K562 (cell line): Measurements from ENCODE around the gene FKBP9. TPM values are rescaled to one million over a fixed set of nuclear protein-coding genes. Genes with fewer than 3 reads are reported as not detected.

ENCODE experiments used
- MAZ ChIP-seq, 2 experiments: fragments of 450-650 bp in 1 of 2; sonication (generic) in 1 of 2; formaldehyde crosslinking; IDR thresholded peaks in 1 of 2; conservative IDR thresholded peaks in 1 of 2; 2 replicates each; pipeline versions ENCODE4 v1.4.0 to v1.5.0; 2020; ENCODE audit warnings: mild to moderate bottlenecking in 1 of 2, missing genetic modification reagents in 1 of 2
- MCM5 ChIP-seq: fragments of 450-650 bp; IDR thresholded peaks from 2 replicates; pipeline ENCODE4 v1.6.1; 2016; ENCODE audit warnings: low read depth
- SRSF1 ChIP-seq: fragments of 200-400 bp; formaldehyde crosslinking; IDR thresholded peaks from 2 replicates; pipeline ENCODE4 v1.6.1; 2017; ENCODE audit warnings: mild to moderate bottlenecking, low read depth, low read length, moderate library complexity
- TOE1 ChIP-seq, 2 experiments: fragments of 450-650 bp in 1 of 2; sonication (generic) in 1 of 2; formaldehyde crosslinking in 1 of 2; IDR thresholded peaks; 2 replicates each; pipeline versions ENCODE4 v1.7.1 to v1.8.0; 2016 to 2022; ENCODE audit warnings: borderline replicate concordance in 2 of 2, mild to moderate bottlenecking in 2 of 2, antibody characterized with exemption in 1 of 2, inconsistent platforms in 1 of 2, low read depth in 1 of 2, missing genetic modification reagents in 1 of 2, moderate library complexity in 1 of 2
- ZEB2 ChIP-seq: fragments of 450-650 bp; IDR thresholded peaks from 2 replicates; pipeline ENCODE4 v1.6.1; 2016
- ZNF589 ChIP-seq: fragments of 200-800 bp; sonication (Bioruptor generic); IDR thresholded peaks from 2 replicates; pipeline ENCODE4 v1.6.1; 2016; ENCODE audit warnings: low read depth, missing genetic modification characterization, missing compliant biosample characterization
- polyA plus RNA-seq, 8 experiments: library from polyadenylated mRNA; depleted of rRNA in 4 of 8; stranded (reverse) in 5 of 8; unstranded in 3 of 8; fragments of >200 nt; fragmentation: Nextera tagmentation in 2 of 8; fragmentation: Illumina TruSeq in 1 of 8; extraction: Ambion mirVana in 2 of 8; extraction: Trizol in 1 of 8; gene quantifications; 2 replicates each; pipeline versions ENCODE4 v1.2.1 to v1.2.3, GENCODE V29; 2011 to 2014; ENCODE audit warnings: inconsistent platforms in 1 of 8, missing spikeins in 1 of 8
- total RNA-seq, 7 experiments: library from RNA; depleted of rRNA in 6 of 7; stranded (reverse); fragments of >200 nt in 6 of 7; fragmentation: Illumina TruSeq in 2 of 7; extraction: Trizol in 2 of 7; gene quantifications; 2 replicates each; pipeline versions ENCODE4 v1.2.1 to v1.2.3, GENCODE V29; 2011 to 2021; ENCODE audit warnings: low replicate concordance in 1 of 7
- TF ChIP-seq, protein P1 (sequence below), 2 experiments: fragments of 450-650 bp; IDR thresholded peaks; 2 replicates each; pipeline ENCODE4 v1.6.1; 2016; ENCODE audit warnings: mild to moderate bottlenecking in 2 of 2, borderline replicate concordance in 1 of 2, low read depth in 1 of 2, moderate library complexity in 1 of 2
- TF ChIP-seq, protein P2 (sequence below): fragments of 450-650 bp; IDR thresholded peaks from 2 replicates; pipeline ENCODE4 v1.6.1; 2016
- TF ChIP-seq, protein P3 (sequence below): fragments of 250-450 bp; sonication (Bioruptor Pico); IDR thresholded peaks from 2 replicates; pipeline ENCODE4 v1.8.0; 2022; ENCODE audit warnings: moderate library complexity, mild to moderate bottlenecking, inconsistent platforms
- TF ChIP-seq, protein P4 (sequence below): fragments of 250-450 bp; sonication (Bioruptor Pico); IDR thresholded peaks from 2 replicates; pipeline ENCODE4 v1.4.0; 2020; ENCODE audit warnings: mild to moderate bottlenecking, moderate library complexity, borderline replicate concordance

FKBP9 gene
- total and polyA plus RNA-seq, 9 of the 15 experiments (the other 6 are each of a cell fraction or from before 2014, with no cell fraction given): 5.9 to 23.7 (median 15.8) TPM

DNA sequence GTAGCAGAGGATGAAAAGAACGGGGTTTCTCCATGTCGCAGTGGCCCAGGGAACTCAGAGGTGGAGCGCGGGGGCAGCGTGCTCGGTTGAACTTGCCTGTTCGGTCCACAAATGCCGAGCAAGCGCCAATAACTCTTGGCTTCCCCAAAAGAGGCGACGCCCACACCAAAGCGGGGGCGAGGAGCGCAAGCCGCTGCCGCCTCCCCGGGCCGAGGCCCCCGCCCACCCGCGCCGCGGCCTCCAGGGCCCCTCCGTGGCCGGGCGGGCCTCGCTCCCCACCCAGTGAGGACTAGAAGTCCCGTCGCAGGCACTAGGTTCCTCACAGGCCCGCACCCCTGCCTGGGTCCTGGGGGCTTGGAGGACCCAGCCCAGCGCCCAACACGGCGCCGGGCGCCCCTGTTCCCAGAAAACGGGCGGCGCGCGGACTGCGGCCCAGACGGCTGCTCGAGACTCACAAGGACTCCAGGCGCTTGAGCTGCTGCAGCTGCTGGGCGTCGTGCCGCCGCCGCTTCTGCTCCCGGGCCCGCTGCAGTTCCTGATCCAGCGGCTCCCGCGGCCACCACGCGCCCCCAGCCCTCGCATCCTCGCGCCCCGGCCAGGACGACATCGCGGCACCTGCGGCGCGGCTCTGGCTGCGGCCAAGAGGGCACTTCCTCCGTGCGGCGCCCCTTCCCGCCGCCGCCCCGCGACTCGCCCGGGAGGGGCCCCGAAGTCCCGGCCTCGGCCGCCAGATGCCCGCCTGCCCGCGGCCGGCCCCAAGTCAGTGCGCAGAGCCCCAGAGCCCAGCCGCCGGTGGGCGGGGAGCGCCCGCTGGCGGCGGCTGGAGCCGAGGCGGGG is 14.6 kb upstream of the FKBP9 start (continued):
- TF ChIP-seq, protein P1, sequence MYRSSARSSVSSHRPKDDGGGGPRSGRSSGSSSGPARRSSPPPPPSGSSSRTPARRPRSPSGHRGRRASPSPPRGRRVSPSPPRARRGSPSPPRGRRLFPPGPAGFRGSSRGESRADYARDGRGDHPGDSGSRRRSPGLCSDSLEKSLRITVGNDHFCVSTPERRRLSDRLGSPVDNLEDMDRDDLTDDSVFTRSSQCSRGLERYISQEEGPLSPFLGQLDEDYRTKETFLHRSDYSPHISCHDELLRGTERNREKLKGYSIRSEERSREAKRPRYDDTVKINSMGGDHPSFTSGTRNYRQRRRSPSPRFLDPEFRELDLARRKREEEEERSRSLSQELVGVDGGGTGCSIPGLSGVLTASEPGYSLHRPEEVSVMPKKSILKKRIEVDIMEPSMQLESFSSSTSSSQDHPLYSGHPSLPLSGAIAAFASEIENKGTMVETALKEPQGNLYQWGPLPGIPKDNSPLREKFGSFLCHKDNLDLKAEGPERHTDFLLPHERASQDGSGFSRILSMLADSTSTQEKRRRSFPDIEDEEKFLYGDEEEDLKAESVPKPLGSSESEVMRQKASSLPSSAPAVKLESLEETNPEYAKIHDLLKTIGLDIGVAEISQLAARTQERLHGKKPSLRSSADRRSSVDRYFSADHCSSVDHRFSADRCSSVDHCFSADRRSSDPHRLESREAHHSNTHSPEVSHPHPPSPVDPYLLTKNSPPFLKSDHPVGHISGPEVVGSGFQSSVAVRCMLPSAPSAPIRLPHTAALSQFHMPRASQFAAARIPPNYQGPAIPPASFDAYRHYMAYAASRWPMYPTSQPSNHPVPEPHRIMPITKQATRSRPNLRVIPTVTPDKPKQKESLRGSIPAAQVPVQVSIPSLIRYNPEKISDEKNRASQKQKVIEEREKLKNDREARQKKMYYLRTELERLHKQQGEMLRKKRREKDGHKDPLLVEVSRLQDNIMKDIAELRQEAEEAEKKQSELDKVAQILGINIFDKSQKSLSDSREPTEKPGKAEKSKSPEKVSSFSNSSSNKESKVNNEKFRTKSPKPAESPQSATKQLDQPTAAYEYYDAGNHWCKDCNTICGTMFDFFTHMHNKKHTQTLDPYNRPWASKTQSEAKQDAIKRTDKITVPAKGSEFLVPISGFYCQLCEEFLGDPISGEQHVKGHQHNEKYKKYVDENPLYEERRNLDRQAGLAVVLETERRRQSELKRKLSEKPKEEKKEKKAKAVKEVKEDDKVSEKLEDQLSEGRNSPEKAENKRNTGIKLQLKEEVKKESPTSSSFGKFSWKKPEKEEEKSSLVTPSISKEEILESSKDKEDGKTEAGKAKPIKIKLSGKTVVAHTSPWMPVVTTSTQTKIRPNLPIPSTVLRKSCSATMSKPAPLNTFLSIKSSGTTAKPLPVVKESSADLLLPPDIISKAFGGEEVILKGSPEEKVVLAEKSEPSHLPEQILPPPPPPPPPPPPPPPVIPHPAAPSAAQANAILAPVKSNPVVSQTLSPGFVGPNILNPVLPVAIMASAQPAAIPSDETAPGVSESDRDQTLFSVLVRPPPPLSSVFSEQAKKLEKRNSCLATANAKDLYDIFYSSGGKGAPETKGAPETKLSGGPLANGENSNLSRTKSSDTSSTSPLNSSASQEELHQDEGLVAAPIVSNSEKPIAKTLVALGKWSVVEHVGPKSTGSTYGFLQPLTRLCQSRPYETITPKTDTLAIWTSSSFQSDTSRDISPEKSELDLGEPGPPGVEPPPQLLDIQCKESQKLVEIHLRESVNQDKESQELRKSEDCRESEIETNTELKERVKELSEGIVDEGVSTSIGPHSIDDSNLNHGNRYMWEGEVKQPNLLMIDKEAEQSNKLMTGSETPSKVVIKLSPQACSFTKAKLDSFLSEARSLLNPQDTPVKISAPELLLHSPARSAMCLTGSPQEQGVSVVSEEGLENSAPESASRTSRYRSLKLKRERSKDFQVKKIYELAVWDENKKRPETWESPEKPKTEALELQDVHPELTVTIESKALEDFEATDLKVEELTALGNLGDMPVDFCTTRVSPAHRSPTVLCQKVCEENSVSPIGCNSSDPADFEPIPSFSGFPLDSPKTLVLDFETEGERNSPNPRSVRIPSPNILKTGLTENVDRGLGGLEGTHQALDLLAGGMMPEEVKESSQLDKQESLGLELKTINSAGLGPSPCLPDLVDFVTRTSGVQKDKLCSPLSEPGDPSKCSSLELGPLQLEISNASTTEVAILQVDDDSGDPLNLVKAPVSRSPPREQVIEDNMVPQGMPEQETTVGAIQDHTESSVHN (IDR thresholded peaks at IDR 0.05; ENCODE audit: borderline replicate concordance in 1 of 2, low read depth in 1 of 2): no peak
- TF ChIP-seq MCM5 (no peak), SRSF1 (no peak), MAZ (CRISPR knock-in tag; conservative IDR thresholded peaks at IDR 0.05 in 1 of 2, IDR thresholded peaks at IDR 0.05 in 1 of 2) (peak; percentile 87 to 94), ZNF589 (CRISPR knock-in tag) (0 out of 2 replicates have a peak, but pooled peaks have one; percentile 44), TOE1 (IDR thresholded peaks at IDR 0.05; ENCODE audit: borderline replicate concordance) (no peak), TOE1 (CRISPR knock-in tag; IDR thresholded peaks at IDR 0.05; ENCODE audit: borderline replicate concordance, low read depth) (no peak), ZEB2 (no peak)
- TF ChIP-seq, protein P2, sequence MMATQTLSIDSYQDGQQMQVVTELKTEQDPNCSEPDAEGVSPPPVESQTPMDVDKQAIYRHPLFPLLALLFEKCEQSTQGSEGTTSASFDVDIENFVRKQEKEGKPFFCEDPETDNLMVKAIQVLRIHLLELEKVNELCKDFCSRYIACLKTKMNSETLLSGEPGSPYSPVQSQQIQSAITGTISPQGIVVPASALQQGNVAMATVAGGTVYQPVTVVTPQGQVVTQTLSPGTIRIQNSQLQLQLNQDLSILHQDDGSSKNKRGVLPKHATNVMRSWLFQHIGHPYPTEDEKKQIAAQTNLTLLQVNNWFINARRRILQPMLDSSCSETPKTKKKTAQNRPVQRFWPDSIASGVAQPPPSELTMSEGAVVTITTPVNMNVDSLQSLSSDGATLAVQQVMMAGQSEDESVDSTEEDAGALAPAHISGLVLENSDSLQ: no peak
- TF ChIP-seq, protein P3, sequence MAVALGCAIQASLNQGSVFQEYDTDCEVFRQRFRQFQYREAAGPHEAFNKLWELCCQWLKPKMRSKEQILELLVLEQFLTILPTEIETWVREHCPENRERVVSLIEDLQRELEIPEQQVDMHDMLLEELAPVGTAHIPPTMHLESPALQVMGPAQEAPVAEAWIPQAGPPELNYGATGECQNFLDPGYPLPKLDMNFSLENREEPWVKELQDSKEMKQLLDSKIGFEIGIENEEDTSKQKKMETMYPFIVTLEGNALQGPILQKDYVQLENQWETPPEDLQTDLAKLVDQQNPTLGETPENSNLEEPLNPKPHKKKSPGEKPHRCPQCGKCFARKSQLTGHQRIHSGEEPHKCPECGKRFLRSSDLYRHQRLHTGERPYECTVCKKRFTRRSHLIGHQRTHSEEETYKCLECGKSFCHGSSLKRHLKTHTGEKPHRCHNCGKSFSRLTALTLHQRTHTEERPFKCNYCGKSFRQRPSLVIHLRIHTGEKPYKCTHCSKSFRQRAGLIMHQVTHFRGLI (CRISPR knock-in tag): no peak
- TF ChIP-seq, protein P4, sequence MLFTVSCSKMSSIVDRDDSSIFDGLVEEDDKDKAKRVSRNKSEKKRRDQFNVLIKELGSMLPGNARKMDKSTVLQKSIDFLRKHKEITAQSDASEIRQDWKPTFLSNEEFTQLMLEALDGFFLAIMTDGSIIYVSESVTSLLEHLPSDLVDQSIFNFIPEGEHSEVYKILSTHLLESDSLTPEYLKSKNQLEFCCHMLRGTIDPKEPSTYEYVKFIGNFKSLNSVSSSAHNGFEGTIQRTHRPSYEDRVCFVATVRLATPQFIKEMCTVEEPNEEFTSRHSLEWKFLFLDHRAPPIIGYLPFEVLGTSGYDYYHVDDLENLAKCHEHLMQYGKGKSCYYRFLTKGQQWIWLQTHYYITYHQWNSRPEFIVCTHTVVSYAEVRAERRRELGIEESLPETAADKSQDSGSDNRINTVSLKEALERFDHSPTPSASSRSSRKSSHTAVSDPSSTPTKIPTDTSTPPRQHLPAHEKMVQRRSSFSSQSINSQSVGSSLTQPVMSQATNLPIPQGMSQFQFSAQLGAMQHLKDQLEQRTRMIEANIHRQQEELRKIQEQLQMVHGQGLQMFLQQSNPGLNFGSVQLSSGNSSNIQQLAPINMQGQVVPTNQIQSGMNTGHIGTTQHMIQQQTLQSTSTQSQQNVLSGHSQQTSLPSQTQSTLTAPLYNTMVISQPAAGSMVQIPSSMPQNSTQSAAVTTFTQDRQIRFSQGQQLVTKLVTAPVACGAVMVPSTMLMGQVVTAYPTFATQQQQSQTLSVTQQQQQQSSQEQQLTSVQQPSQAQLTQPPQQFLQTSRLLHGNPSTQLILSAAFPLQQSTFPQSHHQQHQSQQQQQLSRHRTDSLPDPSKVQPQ (CRISPR knock-in tag): no peak
